Epithelial cell of proximal tubule (primary cell): Measurements from ENCODE around the gene NDUFB3. TPM values are rescaled to one million over a fixed set of nuclear protein-coding genes. Genes with fewer than 3 reads are reported as not detected.
"Not testable (repeated sequence)": the region's sequence is repeated elsewhere in the genome, so short reads cannot be mapped to it uniquely, and the experiment has no call there.

Experiments used
- DNase-seq: peaks from one replicate; pipeline ENCODE4 v3.0.0-alpha.2; 2011; ENCODE audit warnings: low read depth
- H3K4me3 ChIP-seq: 2 replicates; pipeline ENCODE4 v1.5.1; 2011; ENCODE audit warnings: low read depth, mild to moderate bottlenecking, low read length
- CTCF ChIP-seq: conservative IDR thresholded peaks from 2 replicates; pipeline ENCODE4 v1.5.1; 2012; ENCODE audit warnings: low read depth, mild to moderate bottlenecking, low read length
- total RNA-seq: library from RNA; depleted of rRNA; stranded (reverse); fragments of >200 nt; gene quantifications from 2 replicates; pipeline ENCODE4 v1.2.3, GENCODE V29; 2015

The NDUFB3 gene
- total RNA-seq, 1 donor from 2014 or later = 138 TPM

- TF ChIP-seq CTCF = no peak
- H3K4me3 ChIP-seq = peak overlapping the region; percentile 83
- DNase-seq = no peak
Observed at GRCh38 chr2:201114350-201114749, 42.5 kb downstream of the NDUFB3 start.

- DNase-seq = no peak
- TF ChIP-seq CTCF = no peak
- peak overlapping the region; percentile 83 for H3K4me3 ChIP-seq
Observed at GRCh38 chr2:201114846-201115245, 43.0 kb downstream of the NDUFB3 start.

GRCh38 chr2:201116115-201116958, 44.5 kb downstream of the NDUFB3 start, which contains the start of gene CFLAR:
Gene CFLAR, plus strand, starts transcription at chr2:201116164. Its CDS starts 13,702 bp downstream, at chr2:201129866.
- TF ChIP-seq CTCF = no peak
- peak within 1 kb of the TSS; percentile 83 for H3K4me3 ChIP-seq
- no peak for DNase-seq

GRCh38 chr2:201116959-201117734, 45.3 kb downstream of the NDUFB3 start:
- DNase-seq = no peak
- H3K4me3 ChIP-seq = peak overlapping the region; percentile 83
- TF ChIP-seq CTCF = peak; percentile 45

GRCh38 chr2:201117735-201118094, 45.9 kb downstream of the NDUFB3 start:
- peak overlapping the region; percentile 83 for H3K4me3 ChIP-seq
- DNase-seq = not testable (repeated sequence)

- peak overlapping the region; percentile 83 for H3K4me3 ChIP-seq
- DNase-seq = no peak
- peak; percentile 42 for TF ChIP-seq CTCF
Observed at GRCh38 chr2:201118121-201118960, 46.5 kb downstream of the NDUFB3 start.
